Dermis microvascular lymphatic vessel endothelial cell (primary cell): ENCODE measurements around the gene NRN1L. TPM values are rescaled to one million over a fixed set of nuclear protein-coding genes. Genes with fewer than 3 reads are reported as not detected.

Source experiments
- DNase-seq, 2 donors: peaks; one replicate each; pipeline versions ENCODE4 v3.0.0 to v3.0.0-alpha.2; 2010; ENCODE audit warnings: low read depth in 2 of 2
- total RNA-seq: library from RNA; depleted of rRNA; stranded (reverse); fragments of >200 nt; gene quantifications from 2 replicates; pipeline ENCODE4 v1.2.1, GENCODE V29; 2014

Gene NRN1L
- total RNA-seq, 1 donor from 2014 or later, result 0.13 TPM

GRCh38 chr16:67935402-67936123 lies 50.9 kb downstream of the NRN1L start:
- DNase-seq, result peak; percentile 82 to 94

Other genes with a start within 250 kb of the NRN1L start
- 0.26 and 0.63 TPM in 2 replicates for gene CARMIL2, start 239.7 kb upstream of the NRN1L start, total RNA-seq
- gene ACD, start 224.6 kb upstream of the NRN1L start, total RNA-seq, result 10.5 and 11.4 TPM in 2 replicates
- gene PARD6A, start 223.9 kb upstream of the NRN1L start, total RNA-seq, result 2.0 and 2.3 TPM in 2 replicates
- gene ENKD1, start 218.1 kb upstream of the NRN1L start, total RNA-seq, result 11.4 and 12.9 TPM in 2 replicates
- gene C16orf86, start 218.1 kb upstream of the NRN1L start, total RNA-seq, result 3.2 and 3.3 TPM in 2 replicates
- 49.2 and 78.0 TPM in 2 replicates for gene GFOD2, start 165.6 kb upstream of the NRN1L start, total RNA-seq
- gene RANBP10, start 78.3 kb upstream of the NRN1L start, total RNA-seq, result 5.0 and 11.4 TPM in 2 replicates
- gene TSNAXIP1, start 78.0 kb upstream of the NRN1L start, total RNA-seq, result 0.26 and 0.51 TPM in 2 replicates
- 30.2 and 40.0 TPM in 2 replicates for gene THAP11, start 42.6 kb upstream of the NRN1L start, total RNA-seq
- gene NUTF2, start 38.0 kb upstream of the NRN1L start, total RNA-seq, result 214 and 283 TPM in 2 replicates
- 14.5 and 20.0 TPM in 2 replicates for gene CENPT, start 37.2 kb upstream of the NRN1L start, total RNA-seq
- 52.2 and 64.1 TPM in 2 replicates for gene EDC4, start 11.8 kb upstream of the NRN1L start, total RNA-seq
- 8.7 and 17.6 TPM in 2 replicates for gene PSKH1, start 8.4 kb downstream of the NRN1L start, total RNA-seq
- 0.25 and 0.26 TPM in 2 replicates for gene CTRL, start 47.0 kb downstream of the NRN1L start, total RNA-seq
- 76.5 and 89.4 TPM in 2 replicates for gene PSMB10, start 52.0 kb downstream of the NRN1L start, total RNA-seq
- gene LCAT, start 59.2 kb downstream of the NRN1L start, total RNA-seq, result 1.8 and 5.7 TPM in 2 replicates
- gene SLC12A4, start 83.8 kb downstream of the NRN1L start, total RNA-seq, result 46.7 and 97.0 TPM in 2 replicates
- gene DPEP3, start 95.6 kb downstream of the NRN1L start, total RNA-seq, result 0.13 TPM in 1 of 2 replicates, not detected in the other
- gene DPEP2, start 114.6 kb downstream of the NRN1L start, total RNA-seq, result 4.1 and 25.5 TPM in 2 replicates
- not detected in 2 replicates for gene DPEP2NB, start 131.0 kb downstream of the NRN1L start, total RNA-seq
- gene DDX28, start 138.3 kb downstream of the NRN1L start, total RNA-seq, result 14.5 and 27.6 TPM in 2 replicates
- 19.4 and 22.5 TPM in 2 replicates for gene DUS2, start 138.4 kb downstream of the NRN1L start, total RNA-seq
- gene NFATC3, start 200.5 kb downstream of the NRN1L start, total RNA-seq, result 15.7 and 24.9 TPM in 2 replicates